Measurements from ENCODE around the gene BSCL2.
"Not testable (repeated sequence)": the region's sequence is repeated elsewhere in the genome, so short reads cannot be mapped to it uniquely, and the experiment has no call there.

GRCh38 chr11:62749931-62750330 lies 42.7 kb upstream of the BSCL2 start:
- not testable (repeated sequence) for TF ChIP-seq CTCF, POLR2A (IDR thresholded peaks at IDR 0.05)

Data from thyroid gland (tissue), 4 donors.